GM04503 (cell line): Measurements from ENCODE around the gene HSD3B1.

ENCODE experiments used
- DNase-seq: peaks from one replicate; pipeline ENCODE4 v3.0.0-alpha.2; 2012; ENCODE audit warnings: low read depth

Gene HSD3B1

DNA sequence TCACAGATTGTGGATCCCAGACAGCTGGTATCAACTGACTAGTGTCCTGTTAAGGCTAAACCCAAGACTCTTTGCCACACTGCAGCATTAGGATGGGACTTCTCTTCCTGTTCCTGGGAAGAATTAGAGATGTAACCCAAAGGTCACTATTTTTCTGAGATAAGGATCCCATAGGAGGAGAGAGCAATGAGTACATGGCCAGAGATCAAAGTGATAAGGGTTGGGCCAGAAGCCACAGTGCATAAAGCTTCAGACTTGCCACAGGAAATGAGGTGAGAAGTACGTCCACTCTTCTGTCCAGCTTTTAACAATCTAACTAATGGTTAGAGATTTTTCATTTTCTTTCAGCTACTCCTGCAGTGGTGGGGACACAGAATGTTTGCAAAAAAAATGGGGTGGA, at the start of gene HSD3B1:
Gene HSD3B1, plus strand, starts transcription at position 270 of the 400 bp plus-strand sequence. CDS start 267 bp downstream, outside the sequence.
- no peak for DNase-seq

DNA sequence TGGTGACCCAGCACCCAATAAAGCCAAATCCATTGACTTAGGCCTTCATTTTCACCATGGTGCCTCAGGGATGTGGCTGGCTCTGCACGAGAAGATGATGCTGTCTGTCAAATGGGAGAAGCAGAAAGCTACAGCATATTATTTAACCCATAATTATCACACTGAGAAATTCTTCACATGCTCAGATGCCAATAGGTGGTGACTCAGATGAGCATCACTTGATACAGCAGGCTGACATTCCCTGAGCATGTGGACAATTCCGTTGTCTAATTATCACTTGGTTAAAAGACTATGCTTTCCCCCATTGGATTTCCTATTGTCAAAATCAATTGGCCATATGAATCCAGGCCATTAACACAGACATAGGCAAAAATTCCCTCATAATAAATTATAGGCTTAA, 44.0 kb upstream of the HSD3B1 start:
- no peak for DNase-seq

DNA sequence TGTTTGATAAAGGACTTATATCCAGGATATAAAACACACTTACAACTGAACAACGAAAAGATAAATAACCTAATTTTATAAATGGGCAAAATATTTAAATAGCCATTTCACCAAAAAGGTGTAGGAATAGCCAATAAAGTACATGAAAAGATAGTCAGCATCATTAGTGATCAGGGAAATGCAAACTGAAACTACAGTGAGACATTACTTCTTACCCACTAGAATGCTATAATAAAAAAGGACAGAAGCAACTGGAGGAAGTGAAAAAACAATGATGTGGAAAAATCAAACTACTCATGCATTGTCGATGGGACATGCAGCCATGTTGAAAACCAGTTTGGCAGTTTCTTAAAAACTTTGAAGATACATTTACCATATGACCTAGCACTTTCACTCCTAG, 43.4 kb upstream of the HSD3B1 start:
- DNase-seq: no peak

DNA sequence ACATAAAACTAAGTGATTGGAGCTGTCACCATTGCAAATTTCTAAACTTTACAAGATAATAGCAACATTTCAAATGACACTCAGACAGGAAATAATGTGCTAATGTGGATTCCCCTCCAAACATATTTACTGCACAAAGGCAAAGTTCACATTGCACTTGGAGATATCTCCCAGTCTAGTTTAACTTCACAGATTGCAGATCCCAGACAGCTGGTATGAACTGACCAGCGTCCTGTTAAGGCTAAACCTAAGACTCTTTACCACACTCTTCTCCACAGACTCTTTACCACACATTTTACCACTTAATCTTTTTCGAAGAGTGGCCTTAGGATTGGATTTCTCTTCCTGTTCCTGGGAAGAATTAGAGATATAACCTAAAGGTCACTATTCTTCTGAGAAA, 40.6 kb upstream of the HSD3B1 start:
- no peak for DNase-seq

DNA sequence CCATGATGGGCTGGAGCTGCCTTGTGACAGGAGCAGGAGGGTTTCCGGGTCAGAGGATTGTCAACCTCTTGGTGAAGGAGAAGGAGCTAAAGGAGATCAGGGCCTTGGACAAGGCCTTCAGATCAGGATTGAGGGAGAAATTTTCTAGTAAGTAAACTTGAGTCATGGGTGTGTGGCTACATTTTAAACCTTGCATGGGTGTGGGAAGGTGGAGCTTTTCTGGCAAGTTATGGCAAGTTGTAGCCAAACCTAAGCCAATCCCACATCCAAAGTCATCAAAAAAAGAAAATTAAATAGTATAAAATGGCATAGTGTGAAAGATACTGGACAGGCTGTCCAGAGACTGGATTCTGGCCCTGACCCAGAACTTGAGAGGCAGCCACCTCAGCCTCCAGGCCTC, 39.8 kb upstream of the HSD3B1 start:
- DNase-seq: no peak

DNA sequence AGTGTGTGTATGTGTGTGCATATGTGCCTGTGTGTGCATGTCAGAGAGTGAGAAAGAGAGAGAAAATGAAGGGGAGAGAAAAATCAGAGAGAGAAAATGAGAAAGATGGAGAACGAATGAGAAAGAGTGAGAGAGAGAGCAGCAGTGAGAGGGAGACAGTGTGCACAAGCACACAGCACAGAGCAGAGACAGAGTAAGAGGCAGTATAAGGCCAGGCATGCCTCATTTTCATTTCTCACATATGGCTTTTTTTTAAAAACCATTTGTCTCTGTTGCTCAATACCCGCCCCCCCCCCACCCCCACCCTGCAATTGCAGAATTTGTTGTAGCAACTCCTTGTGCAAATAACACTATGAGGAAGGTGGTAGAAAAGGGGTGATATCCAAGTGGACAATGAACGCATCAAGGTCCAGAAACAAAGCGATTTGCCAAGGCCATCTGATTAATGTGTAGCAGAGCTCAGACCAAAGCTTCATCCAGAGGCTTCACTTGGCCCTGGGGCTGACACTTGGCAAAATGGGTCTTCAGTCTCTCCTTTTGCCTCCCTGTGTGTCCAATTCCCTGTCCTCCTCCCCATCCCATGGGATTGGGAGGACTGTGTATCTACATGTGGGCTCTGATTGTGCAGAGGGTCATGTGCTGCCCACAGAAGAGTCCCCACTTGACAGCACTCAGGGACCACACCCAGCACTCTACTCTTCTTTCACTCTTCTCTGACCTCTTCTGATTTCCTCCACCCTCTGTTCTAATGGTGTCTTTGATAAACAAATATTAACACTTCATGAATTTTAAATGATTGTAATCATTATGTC, 38.9 kb upstream of the HSD3B1 start:
- DNase-seq: no peak

DNA sequence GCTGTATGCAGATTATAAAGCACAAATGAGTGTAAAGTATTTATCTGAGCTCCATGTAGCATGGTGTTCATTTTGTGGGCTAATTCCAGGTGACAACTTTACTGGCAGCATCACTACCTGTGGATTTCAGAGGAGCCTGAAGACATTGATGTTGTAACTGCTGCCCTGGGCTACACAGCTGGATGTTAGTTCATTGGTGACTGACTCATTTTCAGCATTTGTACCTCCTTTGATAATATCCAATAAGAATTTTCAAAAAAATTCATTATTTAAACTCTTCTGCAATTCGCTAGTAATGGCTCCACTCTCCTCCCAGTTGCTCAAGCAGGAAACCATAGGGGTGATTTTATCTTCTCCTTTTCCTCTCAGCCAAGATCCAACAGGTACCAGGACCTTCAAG, 37.3 kb upstream of the HSD3B1 start:
- no peak for DNase-seq

DNA sequence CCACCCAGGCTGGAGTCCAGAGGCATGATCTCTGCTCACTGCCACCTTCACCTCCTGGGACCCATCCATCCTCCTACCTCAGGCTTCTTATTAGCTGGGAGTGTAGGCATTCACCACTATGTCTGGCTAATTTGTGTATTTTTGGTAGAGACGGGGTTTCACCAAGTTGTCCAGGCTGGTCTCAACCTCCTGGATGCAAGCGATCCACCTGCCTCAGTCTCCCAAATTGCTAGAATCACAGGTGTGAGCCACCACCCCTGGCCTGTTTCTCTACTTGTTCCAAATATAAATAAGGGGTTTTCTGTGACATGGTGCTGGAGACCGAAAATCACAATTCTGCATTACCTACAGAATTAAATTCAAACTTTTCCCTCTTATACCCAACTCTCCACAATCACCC, 36.6 kb upstream of the HSD3B1 start:
- no peak for DNase-seq

DNA sequence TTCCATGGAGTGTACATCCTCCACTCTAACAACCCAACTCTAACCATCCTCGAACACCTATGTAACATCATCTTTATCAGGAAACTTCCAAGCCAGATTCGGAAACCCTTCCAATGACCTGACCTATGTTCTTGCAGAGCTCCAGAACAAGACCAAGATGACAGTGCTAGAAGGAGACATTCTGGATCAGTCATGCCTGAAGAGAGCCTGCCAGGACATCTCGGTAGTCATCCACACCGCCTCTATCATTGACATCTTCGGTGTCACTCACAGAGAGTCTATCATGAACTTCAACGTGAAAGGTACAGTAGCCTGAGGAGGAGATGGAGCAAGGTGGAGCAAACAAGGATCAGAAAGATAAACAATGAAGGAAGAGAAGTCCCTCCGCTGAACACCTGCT, 36.1 kb upstream of the HSD3B1 start:
- DNase-seq: no peak

DNA sequence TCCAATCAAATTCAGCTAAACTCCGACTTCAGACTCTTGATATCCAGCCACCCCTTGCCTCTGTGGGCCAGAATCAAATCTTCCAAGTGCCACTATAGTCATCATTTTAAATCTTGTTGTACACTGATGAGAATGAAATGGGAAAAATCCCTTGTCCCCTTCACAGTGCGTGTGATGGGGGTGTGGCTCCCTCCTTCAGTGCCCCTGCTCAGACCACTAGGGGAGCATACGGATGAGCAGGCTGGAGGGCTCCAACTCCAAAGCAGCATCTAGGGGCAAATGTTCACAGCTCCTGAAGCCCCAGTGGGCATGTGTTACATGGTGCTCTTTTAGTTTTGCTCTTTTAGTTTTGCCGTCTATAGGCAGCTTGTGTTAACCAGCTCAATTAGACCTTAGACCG, 35.4 kb upstream of the HSD3B1 start:
- no peak for DNase-seq

DNA sequence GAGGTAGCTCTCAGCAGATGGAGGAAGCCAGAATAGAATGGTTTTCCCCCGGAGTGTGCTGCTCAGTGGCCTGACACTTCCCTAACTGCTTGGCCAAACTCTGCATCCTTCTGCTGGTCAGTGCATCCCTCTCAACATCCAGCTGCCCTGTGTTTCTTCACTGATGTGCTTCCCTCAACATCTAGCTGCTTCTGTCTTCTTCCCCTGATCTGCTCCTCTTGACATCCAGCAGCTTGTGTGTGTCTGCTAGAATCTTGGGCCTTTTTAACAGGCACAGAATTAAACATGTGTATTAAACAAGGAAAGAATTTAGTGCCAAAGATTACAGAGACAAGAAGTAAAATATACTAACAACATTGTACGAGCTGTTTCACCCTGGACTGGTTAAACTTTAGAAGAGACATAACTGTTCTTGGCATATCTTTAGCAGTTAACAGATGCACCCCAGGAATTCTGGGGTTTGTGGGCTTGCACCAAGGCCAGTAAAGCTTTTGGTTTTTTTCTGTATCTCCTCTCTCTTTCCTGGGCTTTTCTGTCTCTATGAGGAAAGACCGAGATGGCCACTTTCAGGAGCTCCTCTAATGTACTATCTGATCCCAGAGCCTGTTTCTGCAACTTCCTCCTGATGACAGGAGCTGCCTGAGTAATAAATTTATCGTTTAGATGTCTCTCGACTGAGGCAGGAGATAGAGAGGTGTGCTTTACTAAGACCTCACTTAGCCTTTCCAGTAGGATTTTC, 34.8 kb upstream of the HSD3B1 start:
- no peak for DNase-seq

DNA sequence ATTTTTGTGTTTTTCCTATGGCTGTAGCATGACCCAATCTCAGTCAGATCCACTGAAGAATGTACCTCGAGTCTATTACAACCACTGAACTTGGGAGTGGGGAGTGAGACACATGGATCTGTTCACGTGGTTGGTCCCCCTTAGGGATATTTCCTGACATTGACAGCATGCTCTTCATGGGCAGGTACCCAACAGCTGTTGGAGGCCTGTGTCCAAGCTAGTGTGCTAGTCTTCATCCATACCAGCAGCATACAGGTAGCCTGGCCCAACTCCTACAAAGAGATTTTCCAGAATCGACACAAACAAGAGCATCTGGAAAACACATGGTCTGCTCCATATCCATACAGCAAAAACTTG, 34.2 kb upstream of the HSD3B1 start:
- no peak for DNase-seq

DNA sequence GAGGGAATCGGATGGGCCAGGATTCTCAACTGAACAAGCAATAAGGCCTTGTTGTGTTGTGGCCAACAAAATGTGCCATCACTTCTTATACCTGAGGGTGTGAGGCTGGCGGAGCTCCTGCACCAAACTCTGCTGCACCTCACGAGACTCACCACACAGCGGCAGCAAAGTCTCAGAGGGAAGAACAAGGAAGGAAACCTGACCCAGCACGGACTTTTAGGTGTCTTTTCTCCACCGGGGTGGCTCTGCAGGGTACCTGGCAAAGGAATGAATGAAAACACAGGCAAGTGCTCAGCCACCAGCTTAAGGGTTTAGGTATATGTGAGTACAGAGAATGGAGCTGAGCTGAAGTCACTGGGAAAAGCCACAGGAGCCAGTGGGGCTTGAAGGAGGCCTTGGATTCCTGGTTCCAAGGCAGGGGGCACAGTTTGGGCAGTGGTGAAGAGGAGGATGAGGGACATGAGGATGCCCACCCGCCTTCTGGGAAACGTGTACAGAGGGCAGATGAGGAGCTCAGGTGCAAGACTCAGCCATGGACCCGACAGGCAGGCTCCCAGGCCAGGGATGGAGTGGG, 31.1 kb upstream of the HSD3B1 start:
- no peak for DNase-seq

DNA sequence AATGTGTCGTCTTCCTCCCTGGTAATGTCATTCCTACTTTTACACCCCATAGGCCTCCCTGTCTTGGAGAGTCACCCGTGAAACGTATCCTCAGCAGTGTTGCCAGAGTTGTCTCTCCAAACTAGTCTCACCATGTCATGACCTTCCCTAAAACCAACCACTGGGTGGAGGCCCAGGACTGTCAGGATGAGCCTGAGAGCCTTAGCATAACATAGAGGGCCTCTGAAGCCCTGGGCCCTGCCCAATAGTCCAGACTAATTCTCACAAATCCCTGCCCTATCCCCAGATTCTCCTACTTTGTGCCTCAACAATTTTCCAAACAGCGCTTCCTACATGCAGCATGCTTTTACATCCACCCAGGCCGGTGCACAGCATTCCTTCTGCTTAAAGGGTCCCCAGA, 29.3 kb upstream of the HSD3B1 start:
- DNase-seq: no peak

DNA sequence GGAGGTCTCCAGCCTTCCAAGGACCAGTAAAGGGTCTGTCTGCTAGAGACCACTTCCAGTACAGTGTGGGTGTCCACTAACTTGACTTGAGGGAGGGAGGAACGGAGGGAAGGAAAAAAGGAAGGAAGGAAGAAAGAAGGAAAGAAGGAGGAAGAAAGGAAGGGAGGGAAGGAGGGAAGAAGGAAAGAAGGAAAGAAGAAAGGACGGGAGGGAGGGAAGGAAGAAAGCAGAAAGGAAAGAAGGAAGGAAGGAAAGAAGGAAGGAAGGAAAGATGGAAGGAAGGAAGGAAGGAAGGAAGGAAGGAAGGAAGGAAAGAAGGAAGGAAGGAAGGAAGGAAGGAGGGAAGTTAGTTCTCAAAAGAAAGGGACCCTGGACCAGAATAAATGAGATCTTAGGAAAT, 26.8 kb upstream of the HSD3B1 start:
- DNase-seq: no peak

DNA sequence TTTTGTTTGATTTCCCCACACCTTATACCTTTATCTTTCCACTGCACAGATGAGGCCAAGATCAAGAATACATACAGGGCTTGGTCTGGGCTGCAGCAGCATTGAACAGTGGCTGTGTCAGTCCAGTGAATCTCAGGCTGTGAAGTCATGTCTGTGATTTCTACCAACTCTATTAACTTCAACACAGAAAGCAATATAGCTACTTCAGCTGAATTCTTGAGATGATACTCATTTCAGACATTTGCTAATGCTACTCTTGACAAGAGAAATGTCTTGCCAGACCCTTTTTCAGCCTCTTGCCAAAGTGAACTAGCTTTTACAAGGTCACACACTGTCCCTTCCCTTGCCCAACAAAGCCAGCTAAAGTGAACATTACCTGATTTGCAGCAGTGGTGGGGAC, 25.1 kb upstream of the HSD3B1 start:
- no peak for DNase-seq

DNA sequence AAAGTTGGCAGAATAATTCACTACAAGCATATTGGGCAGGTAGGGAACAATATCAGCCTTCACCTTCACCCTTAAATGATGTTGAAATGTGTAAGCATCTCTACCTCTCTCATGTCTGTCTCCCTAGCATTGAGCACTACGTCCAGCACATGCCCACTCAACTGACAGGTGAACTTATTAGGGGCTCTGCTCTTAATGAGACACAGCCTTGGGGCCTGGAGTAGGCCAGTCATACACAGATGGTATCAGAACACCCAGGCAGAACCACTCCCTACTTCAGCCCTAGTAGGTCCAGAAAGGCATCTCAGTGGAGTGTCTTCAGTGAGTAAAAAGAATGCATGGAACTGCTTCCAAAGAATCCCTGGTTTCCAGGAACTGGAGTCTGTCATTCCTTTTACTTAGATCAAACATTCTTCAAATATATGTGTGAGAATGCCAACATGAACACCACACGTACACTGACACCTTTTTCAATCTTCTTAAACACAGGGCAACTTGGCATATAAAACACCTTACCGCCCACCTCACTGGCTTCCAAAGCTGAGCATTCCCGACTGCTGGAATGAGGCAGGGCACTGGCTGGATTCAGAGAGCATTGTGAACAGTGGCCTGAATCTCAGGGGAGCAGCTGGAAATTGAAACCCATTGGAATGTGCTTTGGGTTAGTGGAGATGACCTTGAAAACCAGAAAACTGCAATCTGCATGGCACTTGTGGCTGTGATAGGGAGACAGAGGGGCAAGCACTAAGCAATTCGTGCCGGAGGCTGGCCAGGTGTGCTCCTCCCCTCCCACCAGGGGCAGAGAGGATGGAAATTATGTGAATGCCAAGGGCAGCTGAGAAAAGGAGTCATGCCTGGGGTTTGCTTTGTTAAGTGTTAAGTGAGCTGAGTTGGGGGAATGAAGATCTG, 24.2 kb upstream of the HSD3B1 start:
- no peak for DNase-seq

DNA sequence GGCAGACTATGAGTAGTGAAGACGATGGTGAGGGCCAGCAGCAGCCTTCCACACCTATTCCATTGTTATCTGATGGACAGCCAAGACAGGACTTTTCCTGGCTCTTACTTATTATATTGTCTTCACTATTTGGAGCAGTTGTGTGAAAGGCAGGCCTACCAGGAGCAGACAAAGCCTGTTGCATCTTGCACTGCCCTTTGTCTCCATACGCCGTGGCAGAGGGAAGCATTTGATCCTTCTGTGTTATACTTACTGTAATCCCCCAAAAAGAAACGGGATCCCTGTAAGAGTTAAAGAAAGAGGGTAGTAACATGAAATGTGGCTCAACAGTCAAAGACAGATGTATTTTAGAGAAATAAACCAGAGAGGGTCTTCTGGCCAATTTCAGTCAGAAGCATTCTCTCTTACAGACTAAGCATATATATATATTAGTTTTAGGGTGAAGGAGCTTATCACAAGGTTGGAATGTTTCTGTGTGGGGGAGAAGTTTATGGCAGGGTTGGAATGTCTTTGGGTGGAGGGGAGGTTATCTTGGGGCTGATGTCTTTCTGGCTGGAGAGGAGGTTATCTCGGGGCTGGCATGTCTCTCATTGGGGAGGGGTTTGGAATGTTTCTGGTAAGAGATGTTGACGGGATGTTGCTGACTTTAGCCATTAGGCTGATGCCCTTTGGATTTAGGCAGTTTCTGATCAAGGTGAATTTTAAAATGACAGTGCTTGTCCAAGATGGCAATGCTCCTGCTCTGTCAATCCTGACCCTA, 23.4 kb upstream of the HSD3B1 start:
- no peak for DNase-seq

DNA sequence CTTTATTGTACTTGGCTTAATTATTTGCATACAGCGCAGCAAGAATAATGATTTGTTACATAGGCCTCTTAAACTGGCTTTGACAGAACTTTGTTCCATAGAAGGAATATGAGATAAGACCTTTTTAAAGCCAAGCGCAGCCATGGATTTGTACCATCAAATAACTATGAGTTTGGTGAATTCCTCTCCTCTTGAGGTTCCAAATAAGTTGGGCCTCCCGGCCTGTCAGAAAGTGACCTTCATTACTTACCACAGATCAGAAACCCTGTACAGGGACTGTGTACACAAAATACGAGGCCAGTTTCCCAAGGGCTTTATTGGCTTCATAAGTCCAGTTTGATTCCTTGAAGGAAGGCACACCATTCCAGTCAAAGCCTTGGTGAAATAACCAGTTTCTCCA, 21.8 kb upstream of the HSD3B1 start:
- no peak for DNase-seq

DNA sequence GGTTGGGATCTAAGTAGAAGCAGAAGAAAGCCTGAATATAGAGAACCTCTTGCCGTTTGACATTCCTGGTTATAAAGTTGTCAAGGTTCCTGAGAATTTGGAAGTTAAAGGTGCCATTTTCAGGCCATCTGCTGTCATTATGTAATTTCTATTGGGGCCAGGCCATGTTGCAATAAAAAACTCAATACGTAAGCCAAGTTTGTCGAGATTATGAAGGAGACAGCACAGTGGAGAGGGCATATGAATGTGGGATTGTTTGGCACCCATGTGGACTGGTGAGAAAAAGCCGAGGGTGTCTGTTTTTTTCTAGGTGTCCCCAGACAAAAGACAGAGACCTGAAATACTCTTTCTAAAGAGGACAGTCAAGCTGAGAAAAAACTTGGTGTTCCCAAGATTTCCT, 18.8 kb upstream of the HSD3B1 start:
- DNase-seq: no peak

DNA sequence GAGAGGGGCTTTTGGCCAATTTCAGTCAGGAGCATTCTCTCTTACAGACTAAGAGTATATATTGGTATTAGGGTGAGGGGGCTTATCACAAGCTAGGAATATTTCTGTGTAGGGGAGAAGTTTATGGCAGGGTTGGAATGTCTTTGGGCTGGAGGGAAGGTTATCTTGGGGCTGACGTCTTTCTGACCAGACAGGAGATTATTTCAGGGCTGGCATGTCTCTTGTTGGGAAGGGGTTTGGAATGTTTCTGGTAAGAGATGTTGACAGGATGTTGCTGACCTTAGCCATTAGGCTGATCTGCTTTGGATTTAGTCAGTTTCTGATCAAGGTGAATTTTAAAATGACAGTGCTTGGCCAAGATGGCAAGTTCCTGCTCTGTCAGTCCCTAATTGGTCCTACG, 17.8 kb upstream of the HSD3B1 start:
- DNase-seq: no peak

DNA sequence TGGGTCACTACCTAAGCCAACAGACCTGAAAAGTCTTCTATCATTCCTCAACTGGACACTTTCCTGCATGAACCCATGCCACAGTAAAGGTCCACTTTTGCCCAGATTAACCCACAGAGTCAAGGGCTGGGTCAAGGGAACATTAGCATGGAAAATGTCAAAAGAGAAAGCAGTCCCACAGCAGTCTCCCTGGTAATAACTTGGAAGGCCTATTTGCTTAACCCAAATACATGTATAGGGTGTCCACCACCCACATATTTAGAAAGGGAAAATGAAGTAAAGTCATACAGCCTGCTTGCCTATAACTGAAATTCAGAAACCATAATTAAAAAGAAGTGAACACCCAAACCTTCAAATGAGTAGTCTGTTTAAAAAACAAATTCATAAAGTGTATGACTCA, 16.1 kb upstream of the HSD3B1 start:
- no peak for DNase-seq
